SIG-M5 (cell line): ENCODE results near the gene TAF7L.
"Not testable (repeated sequence)": the region's sequence is repeated elsewhere in the genome, so short reads cannot be mapped to it uniquely, and the experiment has no call there.

Experiments
- DNase-seq: peaks from one replicate; lab custom pipeline; 2025; lab: John Stamatoyannopoulos, UW

TAF7L gene

GRCh38 chrX:101290957-101291603 is at the start of gene TAF7L:
TSS of gene TAF7L (minus strand) at chrX:101291334. CDS start at chrX:101287543, 3,791 bp downstream.
- DNase-seq, result no peak

- no peak for DNase-seq
Observed at GRCh38 chrX:101337776-101338271, 46.7 kb upstream of the TAF7L start.

- DNase-seq, result not testable (repeated sequence)
Observed at GRCh38 chrX:101334310-101334709, 43.2 kb upstream of the TAF7L start.

- DNase-seq, result not testable (repeated sequence)
Observed at GRCh38 chrX:101326600-101326999, 35.5 kb upstream of the TAF7L start.

- no peak for DNase-seq
Observed at GRCh38 chrX:101303790-101304189, 12.7 kb upstream of the TAF7L start.

GRCh38 chrX:101295603-101296002 is 4.5 kb upstream of the TAF7L start:
- DNase-seq, result not testable (repeated sequence)

GRCh38 chrX:101287402-101287801 is 3.7 kb downstream of the TAF7L start:
- no peak for DNase-seq

- no peak for DNase-seq
Observed at GRCh38 chrX:101276238-101276637, 14.9 kb downstream of the TAF7L start.

- DNase-seq, result no peak
Observed at GRCh38 chrX:101274198-101274597, 16.9 kb downstream of the TAF7L start.

- no peak for DNase-seq
Observed at GRCh38 chrX:101265869-101266428, 25.2 kb downstream of the TAF7L start.

- DNase-seq, result no peak
Observed at GRCh38 chrX:101263766-101264165, 27.4 kb downstream of the TAF7L start.

GRCh38 chrX:101262590-101262989 is 28.5 kb downstream of the TAF7L start:
- DNase-seq, result no peak

- DNase-seq, result no peak
Observed at GRCh38 chrX:101260435-101260834, 30.7 kb downstream of the TAF7L start.

GRCh38 chrX:101258259-101258581 is 32.9 kb downstream of the TAF7L start:
- DNase-seq, result no peak

- DNase-seq, result no peak
Observed at GRCh38 chrX:101257448-101258258, 33.5 kb downstream of the TAF7L start.

- no peak for DNase-seq
Observed at GRCh38 chrX:101252634-101253033, 38.5 kb downstream of the TAF7L start.

- no peak for DNase-seq
Observed at GRCh38 chrX:101241531-101241930, 49.6 kb downstream of the TAF7L start.

GRCh38 chrX:101237041-101237440 is 54.1 kb downstream of the TAF7L start:
- no peak for DNase-seq

- DNase-seq, result no peak
Observed at GRCh38 chrX:101232316-101232715, 58.8 kb downstream of the TAF7L start.

- DNase-seq, result no peak
Observed at GRCh38 chrX:101231080-101231479, 60.1 kb downstream of the TAF7L start.

GRCh38 chrX:101230636-101231035 is 60.5 kb downstream of the TAF7L start:
- no peak for DNase-seq

GRCh38 chrX:101229170-101229569 is 62.0 kb downstream of the TAF7L start:
- DNase-seq, result no peak

GRCh38 chrX:101223226-101223625 is 67.9 kb downstream of the TAF7L start:
- DNase-seq, result no peak
